Suprapubic skin (tissue), 4 donors: ENCODE data around the gene UMAD1. TPM values are rescaled to one million over a fixed set of nuclear protein-coding genes. Genes with fewer than 3 reads are reported as not detected.

Experiments
- DNase-seq, 2 donors: peaks; one replicate each; pipeline ENCODE4 v3.0.0-alpha.2; 2019; ENCODE audit warnings: low spot score in 2 of 2
- H3K27ac ChIP-seq: fragments of 200-600 bp; sonication (generic); one replicate; pipeline ENCODE4 v1.5.1; 2019
- H3K27me3 ChIP-seq: fragments of 200-600 bp; sonication (generic); one replicate; pipeline ENCODE4 v1.5.1; 2019
- H3K36me3 ChIP-seq: fragments of 200-600 bp; sonication (generic); one replicate; pipeline ENCODE4 v1.5.1; 2019
- H3K4me1 ChIP-seq: fragments of 200-600 bp; sonication (generic); one replicate; pipeline ENCODE4 v1.5.1; 2019
- H3K4me3 ChIP-seq: fragments of 200-600 bp; sonication (generic); one replicate; pipeline ENCODE4 v1.5.1; 2019; ENCODE audit warnings: mild to moderate bottlenecking
- H3K9me3 ChIP-seq: fragments of 200-600 bp; sonication (generic); one replicate; pipeline ENCODE4 v1.5.1; 2019
- CTCF ChIP-seq, 2 donors: fragments of 200-600 bp in 1 of 2; fragments of 450-650 bp in 1 of 2; sonication (generic) in 1 of 2; IDR thresholded peaks; one replicate each; pipeline ENCODE4 v1.5.1; 2016 to 2019; ENCODE audit warnings: antibody characterized with exemption in 2 of 2, mild to moderate bottlenecking in 1 of 2, moderate library complexity in 1 of 2
- EP300 ChIP-seq: sonication (generic); formaldehyde crosslinking; IDR thresholded peaks from one replicate; pipeline ENCODE4 v1.6.1; 2017; ENCODE audit warnings: antibody characterized with exemption
- POLR2A ChIP-seq, 2 donors: fragments of 450-650 bp; IDR thresholded peaks; one replicate each; pipeline ENCODE4 v1.6.1; 2017; ENCODE audit warnings: antibody characterized with exemption in 2 of 2, mild to moderate bottlenecking in 2 of 2, moderate library complexity in 2 of 2
- POLR2AphosphoS5 ChIP-seq, 3 donors: sonication (generic); formaldehyde crosslinking; IDR thresholded peaks; one replicate each; pipeline ENCODE4 v1.6.1; 2017; ENCODE audit warnings: antibody characterized with exemption in 3 of 3
- WGBS: methylation state at CpG from one replicate; pipeline ENCODE4 v1.1.5; 2018; 5-methylcytosine and 5-hydroxymethylcytosine counted together
- total RNA-seq, 4 donors: library from RNA; depleted of rRNA; stranded (reverse); fragments of >200 nt; gene quantifications; one replicate each; pipeline ENCODE4 v1.1.0, GENCODE V29; 2016

The UMAD1 gene
- total RNA-seq, 4 donors from 2014 or later: 9.3 to 28.9 (median 17.7) TPM

GRCh38 chr7:7742223-7742622, 101.7 kb downstream of the UMAD1 start:
- DNase-seq: no peak
- H3K4me1 ChIP-seq: peaks cover 2% of the 10 kb centered on the region

GRCh38 chr7:7745258-7745657, 104.7 kb downstream of the UMAD1 start:
- H3K27ac ChIP-seq: no peak overlapping the region
- H3K9me3 ChIP-seq: no peaks in the 10 kb centered on the region
- DNase-seq: no peak
- no peaks in the 10 kb centered on the region for H3K36me3 ChIP-seq
- no peaks in the 10 kb centered on the region for H3K27me3 ChIP-seq
- WGBS: 88% methylated on average over 4 of the region's 4 CpGs
- H3K4me3 ChIP-seq: no peak overlapping the region
- TF ChIP-seq EP300 (no peak), POLR2A (IDR thresholded peaks at IDR 0.05) (no peak), CTCF (IDR thresholded peaks at IDR 0.05) (no peak), POLR2AphosphoS5 (IDR thresholded peaks at IDR 0.05) (no peak)
- no peaks in the 10 kb centered on the region for H3K4me1 ChIP-seq

More at GRCh38 chr7:7742223-7742622, 101.7 kb downstream of the UMAD1 start:
- Histone ChIP-seq H3K4me3 (no peak overlapping the region), H3K27ac (no peak overlapping the region), H3K9me3 (no peaks in the 10 kb centered on the region), H3K27me3 (no peaks in the 10 kb centered on the region), H3K36me3 (no peaks in the 10 kb centered on the region)
- no peak for TF ChIP-seq POLR2A (IDR thresholded peaks at IDR 0.05)
- no peak for TF ChIP-seq CTCF (IDR thresholded peaks at IDR 0.05)
- TF ChIP-seq EP300: no peak
- no peak for TF ChIP-seq POLR2AphosphoS5 (IDR thresholded peaks at IDR 0.05)
- WGBS: 95% methylated on average over 12 of the region's 12 CpGs

GRCh38 chr7:7745966-7746365, 105.4 kb downstream of the UMAD1 start:
- DNase-seq: no peak
- 96% methylated on average over 4 of the region's 4 CpGs for WGBS
- Histone ChIP-seq H3K27me3 (no peaks in the 10 kb centered on the region), H3K9me3 (no peaks in the 10 kb centered on the region), H3K27ac (no peak overlapping the region), H3K4me3 (no peak overlapping the region), H3K4me1 (no peaks in the 10 kb centered on the region), H3K36me3 (no peaks in the 10 kb centered on the region)
- TF ChIP-seq CTCF (IDR thresholded peaks at IDR 0.05) (no peak), POLR2AphosphoS5 (IDR thresholded peaks at IDR 0.05) (no peak), EP300 (no peak), POLR2A (IDR thresholded peaks at IDR 0.05) (no peak)

GRCh38 chr7:7746458-7746857, 105.9 kb downstream of the UMAD1 start:
- 84% methylated on average over 4 of the region's 4 CpGs for WGBS
- Histone ChIP-seq H3K27me3 (no peaks in the 10 kb centered on the region), H3K4me3 (no peak overlapping the region), H3K27ac (no peak overlapping the region), H3K36me3 (no peaks in the 10 kb centered on the region), H3K9me3 (no peaks in the 10 kb centered on the region), H3K4me1 (no peaks in the 10 kb centered on the region)
- DNase-seq: no peak
- TF ChIP-seq POLR2A (IDR thresholded peaks at IDR 0.05) (no peak), CTCF (IDR thresholded peaks at IDR 0.05) (no peak), EP300 (no peak), POLR2AphosphoS5 (IDR thresholded peaks at IDR 0.05) (no peak)

- Histone ChIP-seq H3K27me3 (no peaks in the 10 kb centered on the region), H3K9me3 (no peaks in the 10 kb centered on the region), H3K27ac (no peak overlapping the region), H3K4me1 (no peaks in the 10 kb centered on the region), H3K36me3 (no peaks in the 10 kb centered on the region), H3K4me3 (no peak overlapping the region)
- DNase-seq: no peak
- TF ChIP-seq POLR2A (IDR thresholded peaks at IDR 0.05) (no peak), EP300 (no peak)
- WGBS: 90% methylated on average over 2 of the region's 2 CpGs
These were observed 110.2 kb downstream of the UMAD1 start for GRCh38 chr7:7750571-7751242.
